Pancreas (tissue), 10 donors: ENCODE data around the gene SMARCD3. TPM values are rescaled to one million over a fixed set of nuclear protein-coding genes. Genes with fewer than 3 reads are reported as not detected.

Experiments
- ATAC-seq, 4 donors: fragments of 200-7000 bp; cut with Tn5 transposase; one replicate each; pipeline versions ENCODE4 v1.8.0 to v1.9.1; 2020; ENCODE audit warnings: mild to moderate bottlenecking in 4 of 4, moderate library complexity in 4 of 4
- DNase-seq, 6 donors: peaks; one replicate each; pipeline ENCODE4 v3.0.0-alpha.2; 2020
- FAIRE-seq: peaks from 2 replicates; lab custom pipeline; 2012; peaks lifted over from hg19 to GRCh38; lab: Jason Lieb, UNC
- H3K27ac ChIP-seq, 4 donors: fragments of 200-600 bp; sonication (generic); 1 replicate in 3 of 4; 2 replicates in 1 of 4; pipeline versions ENCODE4 v1.5.0 to v1.8.0; 2020
- H3K27me3 ChIP-seq, 4 donors: fragments of 200-600 bp; one replicate each; pipeline ENCODE4 v1.8.0; 2021
- H3K36me3 ChIP-seq, 3 donors: fragments of 200-600 bp; sonication (generic) in 1 of 3; one replicate each; pipeline versions ENCODE4 v1.5.0 to v1.8.0; 2020 to 2021
- H3K4me1 ChIP-seq, 3 donors: fragments of 200-600 bp; one replicate each; pipeline ENCODE4 v1.8.0; 2021
- H3K4me3 ChIP-seq, 4 donors: fragments of 200-600 bp; sonication (generic) in 2 of 4; one replicate each; pipeline versions ENCODE4 v1.5.0 to v1.8.0; 2020 to 2021
- H3K9me3 ChIP-seq, 4 donors: fragments of 200-600 bp; one replicate each; pipeline ENCODE4 v1.8.0; 2021
- CTCF ChIP-seq, 4 donors: fragments of 200-600 bp; sonication (generic) in 3 of 4; IDR thresholded peaks; one replicate each; pipeline versions ENCODE4 v1.5.0 to v1.8.0; 2021; ENCODE audit warnings: antibody characterized with exemption in 4 of 4
- WGBS, 2 donors: extraction: QIAGEN DNeasy Blood & Tissue Kit; methylation state at CpG; one replicate each; pipeline ENCODE4 v1.1.7; 2013; 5-methylcytosine and 5-hydroxymethylcytosine counted together
- intact Hi-C, 3 donors: fragments of 100-400 bp; cut with DNase I; formaldehyde crosslinking; loops; one replicate each; pipeline versions ENCODE4 v1.11.1 to v1.14.2; 2022
- polyA plus RNA-seq, 2 donors: library from polyadenylated mRNA; stranded (reverse); fragments of 200-250 nt; gene quantifications; one replicate each; pipeline ENCODE4 v1.2.3, GENCODE V29; 2013
- total RNA-seq, 6 donors: library from RNA; stranded (reverse); fragmentation: NEBNext Ultra II Directional in 4 of 6; extraction: Animal tissue kit (Norgen Biotek cat#: 25700) in 4 of 6; gene quantifications; one replicate each; pipeline versions ENCODE4 v1.2.1 to v1.2.4, GENCODE V29; 2021 to 2023
- donor health status: healthy with polysubstance abuse.
- donor health status: DM: no; HTN: no; CAD: no; lungs with moderate emphysema.
- donor health status: DM: no; HTN: no; CAD: no.
- donor health status: control.
- donor health status: control.
- donor health status: Bipolar disorder and iron deficiency.
- donor health status: DM: yes; HTN: yes; CAD: no.
- donor health status: DM: no; HTN: no; CAD: no.
- donor health status: DM: no; HTN: no; CAD: no.
- donor health status: DM: yes; HTN: yes; CAD: no.

SMARCD3 gene
- total and polyA plus RNA-seq, 8 donors = 13.0 to 69.9 (median 22.7) TPM

- Histone ChIP-seq H3K27me3 (no peaks in the 10 kb centered on the region), H3K9me3 (no peaks in the 10 kb centered on the region), H3K36me3 (peaks cover 0 to 6% (median 0%) of the 10 kb centered on the region in 3 donors), H3K27ac (no peak overlapping the region), H3K4me1 (peaks cover 12 to 20% (median 18%) of the 10 kb centered on the region in 3 donors), H3K4me3 (no peak overlapping the region)
- DNase-seq (no peak), FAIRE-seq (no peak), ATAC-seq (no peak)
- 44 to 56% methylated on average over 2 of the region's 2 CpGs for WGBS, 2 donors
- no peak for TF ChIP-seq CTCF (IDR thresholded peaks at IDR 0.05)
- intact Hi-C loops = loop anchor here in 2 of 3 donors (5.0 to 10.0 kb wide), 2 partner anchors 59 to 62 kb away; no protein-coding TSS in a partner anchor
Observed at GRCh38 chr7:151243045-151243349, 5.5 kb downstream of the SMARCD3 start.

GRCh38 chr7:151242159-151243044 lies 6.1 kb downstream of the SMARCD3 start:
- intact Hi-C loops = loop anchor here in 2 of 3 donors (5.0 to 10.0 kb wide), 2 partner anchors 60 to 62 kb away; no protein-coding TSS in a partner anchor
- peaks cover 0 to 12% (median 2%) of the 10 kb centered on the region in 3 donors for H3K36me3 ChIP-seq
- TF ChIP-seq CTCF (IDR thresholded peaks at IDR 0.05) = no peak
- no peak overlapping the region for H3K27ac ChIP-seq
- no peaks in the 10 kb centered on the region for H3K9me3 ChIP-seq
- H3K4me1 ChIP-seq = peaks cover 12 to 18% (median 13%) of the 10 kb centered on the region in 3 donors
- 62 to 68% methylated on average over 19 to 20 of the region's 20 CpGs for WGBS, 2 donors
- H3K27me3 ChIP-seq = no peaks in the 10 kb centered on the region
- no peak overlapping the region for H3K4me3 ChIP-seq
- DNase-seq = peak in 1 of 6 donors; percentile 28
- ATAC-seq = no peak
- FAIRE-seq = no peak

GRCh38 chr7:151241755-151242096 lies 6.8 kb downstream of the SMARCD3 start:
- Histone ChIP-seq H3K27ac (no peak overlapping the region), H3K36me3 (peaks cover 0 to 16% (median 4%) of the 10 kb centered on the region in 3 donors), H3K27me3 (no peaks in the 10 kb centered on the region), H3K9me3 (no peaks in the 10 kb centered on the region), H3K4me3 (no peak overlapping the region), H3K4me1 (peaks cover 7 to 13% (median 8%) of the 10 kb centered on the region in 3 donors)
- TF ChIP-seq CTCF (IDR thresholded peaks at IDR 0.05) = no peak
- FAIRE-seq = no peak
- ATAC-seq = no peak
- DNase-seq = peak in 1 of 6 donors; percentile 64
- intact Hi-C loops = loop anchor here in 2 of 3 donors (5.0 to 10.0 kb wide), 2 partner anchors 61 to 63 kb away; no protein-coding TSS in a partner anchor
- WGBS, 2 donors = 83 to 89% methylated on average over 9 of the region's 9 CpGs

- ATAC-seq (no peak), FAIRE-seq (no peak), DNase-seq (no peak)
- Histone ChIP-seq H3K4me3 (no peak overlapping the region), H3K27ac (no peak overlapping the region), H3K4me1 (peaks cover 7 to 13% (median 8%) of the 10 kb centered on the region in 3 donors), H3K27me3 (no peaks in the 10 kb centered on the region), H3K36me3 (peaks cover 0 to 20% (median 4%) of the 10 kb centered on the region in 3 donors), H3K9me3 (no peaks in the 10 kb centered on the region)
- TF ChIP-seq CTCF (IDR thresholded peaks at IDR 0.05) = no peak
- intact Hi-C loops = loop anchor here in 2 of 3 donors (5.0 to 10.0 kb wide), 2 partner anchors 61 to 64 kb away; no protein-coding TSS in a partner anchor
- 84 to 86% methylated on average over 7 of the region's 7 CpGs for WGBS, 2 donors
Observed at GRCh38 chr7:151240942-151241754, 7.3 kb downstream of the SMARCD3 start.
